Subcutaneous adipose tissue (tissue), 4 donors: Measurements from ENCODE around the gene CD300LG. TPM values are rescaled to one million over a fixed set of nuclear protein-coding genes. Genes with fewer than 3 reads are reported as not detected.

ENCODE experiments used
- total RNA-seq, 4 donors: library from RNA; depleted of rRNA; stranded (reverse); fragments of >200 nt; gene quantifications; one replicate each; pipeline ENCODE4 v1.1.0, GENCODE V29; 2016
- TF ChIP-seq, protein P1 (sequence below): fragments of 450-650 bp; IDR thresholded peaks from one replicate; pipeline ENCODE4 v1.5.1; 2016; ENCODE audit warnings: low read depth, mild to moderate bottlenecking, control low read depth, antibody characterized with exemption, moderate library complexity

The CD300LG gene
- total RNA-seq, 4 donors from 2014 or later = 29.5 to 234 (median 50.5) TPM

DNA sequence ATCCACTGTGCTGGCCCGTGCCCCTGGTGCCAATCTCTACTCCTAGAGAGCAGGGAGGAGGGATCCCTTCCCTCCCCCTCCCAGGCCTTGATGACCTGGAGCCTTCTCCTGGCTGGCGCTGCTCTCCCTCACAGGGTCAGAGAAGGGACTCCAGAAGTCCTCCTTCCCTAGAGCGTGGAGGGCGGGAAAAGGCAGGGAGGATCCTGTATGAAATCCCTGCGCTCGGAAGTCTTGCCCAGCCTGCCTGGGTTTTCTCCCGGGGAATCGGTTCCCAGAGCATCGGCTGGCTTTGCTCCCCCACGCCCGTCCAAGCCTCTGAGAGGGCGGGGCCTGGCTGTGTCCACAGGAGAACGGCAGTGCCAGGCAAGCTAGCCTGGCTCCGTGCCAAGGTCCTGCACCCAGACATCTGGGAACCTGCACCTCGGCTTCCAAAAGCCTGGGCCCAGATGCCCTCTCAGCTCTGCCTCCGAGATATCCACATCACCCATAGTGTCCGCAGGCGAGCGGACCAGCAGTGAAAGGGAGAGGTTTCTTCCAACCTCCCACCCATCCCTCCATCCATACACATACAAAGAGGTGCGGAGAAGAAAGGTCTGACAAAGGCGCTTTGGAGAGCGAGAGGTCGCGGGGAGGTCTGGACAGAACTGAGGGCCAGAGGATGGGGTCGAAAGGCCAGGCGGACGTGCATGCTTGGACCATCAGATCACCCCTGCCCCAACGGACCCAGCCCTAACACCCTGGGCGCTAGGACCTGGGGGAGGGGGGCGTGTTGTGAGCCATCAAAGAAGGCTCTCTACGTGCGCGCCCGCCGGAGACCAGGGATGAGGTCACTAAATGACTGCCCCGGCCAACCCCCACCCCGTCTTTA is 59.2 kb downstream of the CD300LG start:
- TF ChIP-seq, protein P1, sequence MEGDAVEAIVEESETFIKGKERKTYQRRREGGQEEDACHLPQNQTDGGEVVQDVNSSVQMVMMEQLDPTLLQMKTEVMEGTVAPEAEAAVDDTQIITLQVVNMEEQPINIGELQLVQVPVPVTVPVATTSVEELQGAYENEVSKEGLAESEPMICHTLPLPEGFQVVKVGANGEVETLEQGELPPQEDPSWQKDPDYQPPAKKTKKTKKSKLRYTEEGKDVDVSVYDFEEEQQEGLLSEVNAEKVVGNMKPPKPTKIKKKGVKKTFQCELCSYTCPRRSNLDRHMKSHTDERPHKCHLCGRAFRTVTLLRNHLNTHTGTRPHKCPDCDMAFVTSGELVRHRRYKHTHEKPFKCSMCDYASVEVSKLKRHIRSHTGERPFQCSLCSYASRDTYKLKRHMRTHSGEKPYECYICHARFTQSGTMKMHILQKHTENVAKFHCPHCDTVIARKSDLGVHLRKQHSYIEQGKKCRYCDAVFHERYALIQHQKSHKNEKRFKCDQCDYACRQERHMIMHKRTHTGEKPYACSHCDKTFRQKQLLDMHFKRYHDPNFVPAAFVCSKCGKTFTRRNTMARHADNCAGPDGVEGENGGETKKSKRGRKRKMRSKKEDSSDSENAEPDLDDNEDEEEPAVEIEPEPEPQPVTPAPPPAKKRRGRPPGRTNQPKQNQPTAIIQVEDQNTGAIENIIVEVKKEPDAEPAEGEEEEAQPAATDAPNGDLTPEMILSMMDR = no peak

- TF ChIP-seq, protein P1 = no peak
Measured at GRCh38 chr17:43906951-43907424, 60.0 kb downstream of the CD300LG start.

DNA sequence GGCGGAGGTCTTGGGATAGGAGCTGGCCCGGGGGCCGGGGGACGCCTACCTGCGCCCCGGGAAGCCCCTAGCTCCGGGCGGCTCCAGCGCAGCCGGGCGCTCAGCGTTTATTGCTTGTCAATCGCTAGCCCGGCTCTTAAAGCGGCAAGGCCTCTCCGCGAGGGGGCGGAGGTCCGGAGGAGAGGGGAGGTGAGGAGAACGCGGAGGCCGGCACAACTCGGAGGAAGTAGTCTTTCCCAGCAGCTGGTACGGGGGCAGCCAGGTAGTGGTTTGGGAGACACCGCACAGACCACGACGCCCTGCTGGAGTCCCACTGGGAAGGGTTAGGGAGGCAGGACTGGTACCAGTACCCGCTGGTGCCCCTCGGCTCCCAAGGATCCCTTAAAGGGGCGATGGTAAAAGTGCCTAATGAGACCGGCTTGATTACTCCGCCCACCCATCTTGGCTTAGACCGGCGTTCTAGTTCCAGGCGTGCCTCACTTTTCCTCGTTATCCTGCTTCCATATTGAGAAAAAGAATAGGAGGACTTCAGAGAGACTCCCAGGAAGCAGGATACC is 60.5 kb downstream of the CD300LG start, which contains the start of gene MPP2:
Gene MPP2, minus strand, starts transcription at position 112 of the 557 bp plus-strand sequence. CDS start 3,076 bp downstream, outside the sequence.
- TF ChIP-seq, protein P1 = no peak

- TF ChIP-seq, protein P1 = no peak
Measured at GRCh38 chr17:43907998-43908721, 61.2 kb downstream of the CD300LG start.

- TF ChIP-seq, protein P1 = no peak
Measured at GRCh38 chr17:43909537-43910231, 62.7 kb downstream of the CD300LG start.

- TF ChIP-seq, protein P1 = no peak
Measured at GRCh38 chr17:43911904-43912303, 64.9 kb downstream of the CD300LG start.
